ENCODE results near the gene CCDC86.

DNA sequence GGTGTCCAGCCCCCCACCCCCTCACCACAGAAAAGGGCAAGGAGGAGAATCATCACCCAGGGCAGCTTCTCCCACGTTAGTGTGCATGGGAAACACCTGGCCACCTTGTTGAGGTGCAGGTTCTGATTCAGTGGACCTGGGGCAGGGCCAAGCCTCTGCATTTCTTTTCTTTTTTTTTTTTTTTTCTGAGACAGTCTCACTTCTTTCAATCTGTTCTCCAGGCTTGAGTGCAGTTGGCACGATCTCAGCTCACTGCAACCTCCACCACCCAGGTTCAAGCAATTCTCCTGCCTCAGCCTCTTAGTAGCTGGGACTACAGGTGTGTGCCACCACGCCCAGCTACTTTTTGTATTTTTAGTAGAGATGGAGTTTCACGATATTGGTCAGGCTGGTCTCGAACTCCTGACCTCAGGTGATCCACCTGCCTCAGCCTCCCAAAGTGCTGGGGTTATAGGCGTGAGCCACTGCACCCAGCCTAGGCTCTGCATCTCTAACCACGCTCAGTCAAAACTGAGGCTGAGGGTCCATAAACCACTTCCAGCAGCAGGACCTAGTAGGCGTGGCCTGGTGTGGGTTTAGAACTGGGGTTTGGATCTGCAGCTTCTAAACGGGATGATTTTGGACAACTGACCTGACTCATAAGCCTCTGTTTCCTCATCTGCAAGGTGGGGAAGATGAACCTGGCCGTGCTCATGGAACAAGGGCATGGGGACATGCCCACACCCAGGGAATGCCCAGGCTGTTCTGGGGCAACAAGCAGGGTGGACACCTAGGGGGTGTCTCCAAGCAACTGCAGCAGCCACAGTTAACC is 26.2 kb downstream of the CCDC86 start:
- TF ChIP-seq, protein P1, sequence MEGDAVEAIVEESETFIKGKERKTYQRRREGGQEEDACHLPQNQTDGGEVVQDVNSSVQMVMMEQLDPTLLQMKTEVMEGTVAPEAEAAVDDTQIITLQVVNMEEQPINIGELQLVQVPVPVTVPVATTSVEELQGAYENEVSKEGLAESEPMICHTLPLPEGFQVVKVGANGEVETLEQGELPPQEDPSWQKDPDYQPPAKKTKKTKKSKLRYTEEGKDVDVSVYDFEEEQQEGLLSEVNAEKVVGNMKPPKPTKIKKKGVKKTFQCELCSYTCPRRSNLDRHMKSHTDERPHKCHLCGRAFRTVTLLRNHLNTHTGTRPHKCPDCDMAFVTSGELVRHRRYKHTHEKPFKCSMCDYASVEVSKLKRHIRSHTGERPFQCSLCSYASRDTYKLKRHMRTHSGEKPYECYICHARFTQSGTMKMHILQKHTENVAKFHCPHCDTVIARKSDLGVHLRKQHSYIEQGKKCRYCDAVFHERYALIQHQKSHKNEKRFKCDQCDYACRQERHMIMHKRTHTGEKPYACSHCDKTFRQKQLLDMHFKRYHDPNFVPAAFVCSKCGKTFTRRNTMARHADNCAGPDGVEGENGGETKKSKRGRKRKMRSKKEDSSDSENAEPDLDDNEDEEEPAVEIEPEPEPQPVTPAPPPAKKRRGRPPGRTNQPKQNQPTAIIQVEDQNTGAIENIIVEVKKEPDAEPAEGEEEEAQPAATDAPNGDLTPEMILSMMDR (IDR thresholded peaks at IDR 0.05): no peak
- TF ChIP-seq POLR2A (IDR thresholded peaks at IDR 0.05): no peak
